ENCODE data around the gene ZNF775. TPM values are rescaled to one million over a fixed set of nuclear protein-coding genes. Genes with fewer than 3 reads are reported as not detected.

The ZNF775 gene
- total and polyA plus RNA-seq, 2 of the 13 experiments (the other 11 are each of a cell fraction or from before 2014, with no cell fraction given): 3.1 to 3.2 TPM

- POLR2A ChIA-PET: interaction anchor here (1.0 to 1.7 kb wide), 3 partner anchors 12 to 31 kb away, joined by 3 to 7 read pairs (median 3); partner anchors contain the start of genes ACTR3C, LRRC61 and REPIN1
- H3K4me1 ChIP-seq (ENCODE audit: insufficient read depth, low read length): peaks cover 27% of the 10 kb centered on the region
- peaks cover 2% of the 10 kb centered on the region; the same call in 1 of the 2 replicates for H4K20me1 ChIP-seq (ENCODE audit: insufficient read depth, low read length)
- no peak overlapping the region for H2AFZ ChIP-seq (ENCODE audit: low read length)
- ATAC-seq (no peak), FAIRE-seq (no peak), DNase-seq (ENCODE audit: low spot score) (no peak)
- no peaks in the 10 kb centered on the region; a peak in 1 of 5 replicates for H3K27me3 ChIP-seq (ENCODE audit: control insufficient read depth in 1 of 2, insufficient read depth in 2 of 2, low read length in 2 of 2)
- BruUV-seq (replicated peaks): no TSS peak
- TF ChIP-seq ZC3H4 (CRISPR knock-in tag; IDR thresholded peaks at IDR 0.05; ENCODE audit: borderline replicate concordance) (no peak), SMARCC2 (IDR thresholded peaks at IDR 0.05) (no peak), ZNF235 (CRISPR knock-in tag; IDR thresholded peaks at IDR 0.05; ENCODE audit: borderline replicate concordance) (no peak), ARNTL (CRISPR knock-in tag; IDR thresholded peaks at IDR 0.05) (no peak), POLR2G (IDR thresholded peaks at IDR 0.05; ENCODE audit: low read depth, low read length) (peak; percentile 19; the same call in 1 of the 2 replicates), RBM22 (optimal IDR thresholded peaks at IDR 0.05; ENCODE audit: low read length) (peak; percentile 82), HIVEP1 (CRISPR knock-in tag; IDR thresholded peaks at IDR 0.05) (no peak)
- H3K9ac ChIP-seq (ENCODE audit: insufficient read depth, low read depth, low read length): no peak overlapping the region
- no peak overlapping the region for H3K27ac ChIP-seq (ENCODE audit: extremely low read length, insufficient read depth, low read length)
- CTCF ChIA-PET (ENCODE audit: low intra/inter-chr PET ratio, low total read pairs): no interaction called here
- no peak overlapping the region for H3K4me3 ChIP-seq (replicated peaks in 1 of 3; ENCODE audit: insufficient read depth in 1 of 3, low read depth in 2 of 3, low read length in 3 of 3)
- peaks cover 7 to 11% of the 10 kb centered on the region in 2 experiments; a peak in 3 of 5 replicates for H3K36me3 ChIP-seq (replicated peaks in 1 of 2; ENCODE audit: control insufficient read depth in 1 of 2, insufficient read depth in 2 of 2, low read length in 2 of 2)
- intact Hi-C loops (cut with micrococcal nuclease; ENCODE audit: unreplicated experiment) (no loop called here), in situ Hi-C loops (cut with HindIII; ENCODE audit: extremely low pct_ligation_motif_present, low pct_unique_long_range_greater_than_20kb) (no loop called here)
- no peaks in the 10 kb centered on the region for H3K9me3 ChIP-seq (ENCODE audit: low read length)
- H3K4me2 ChIP-seq (ENCODE audit: low read depth, low read length): no peak overlapping the region
- H3K79me2 ChIP-seq (ENCODE audit: insufficient read depth, low read length): peaks cover 3% of the 10 kb centered on the region
- WGBS (ENCODE audit: low lambda C conversion rate): 98% methylated on average over 5 of the region's 6 CpGs
These were observed 41.5 kb upstream of the ZNF775 start for GRCh38 chr7:150337659-150338081.

- DNase-seq (ENCODE audit: low spot score) (no peak), ATAC-seq (no peak), FAIRE-seq (no peak)
- Histone ChIP-seq H3K4me3 (replicated peaks in 1 of 3; ENCODE audit: insufficient read depth in 1 of 3, low read depth in 2 of 3, low read length in 3 of 3) (no peak overlapping the region), H3K9ac (ENCODE audit: insufficient read depth, low read depth, low read length) (no peak overlapping the region), H3K36me3 (replicated peaks in 1 of 2; ENCODE audit: control insufficient read depth in 1 of 2, insufficient read depth in 2 of 2, low read length in 2 of 2) (peaks cover 7 to 8% of the 10 kb centered on the region in 2 experiments; a peak in 2 of 5 replicates), H3K79me2 (ENCODE audit: insufficient read depth, low read length) (peaks cover 3% of the 10 kb centered on the region), H3K4me1 (ENCODE audit: insufficient read depth, low read length) (peaks cover 34% of the 10 kb centered on the region), H2AFZ (ENCODE audit: low read length) (no peak overlapping the region), H3K27me3 (ENCODE audit: control insufficient read depth in 1 of 2, insufficient read depth in 2 of 2, low read length in 2 of 2) (no peaks in the 10 kb centered on the region; a peak in 1 of 5 replicates), H3K4me2 (ENCODE audit: low read depth, low read length) (no peak overlapping the region), H3K9me3 (ENCODE audit: low read length) (no peaks in the 10 kb centered on the region), H4K20me1 (ENCODE audit: insufficient read depth, low read length) (peaks cover 2% of the 10 kb centered on the region; the same call in 1 of the 2 replicates), H3K27ac (ENCODE audit: extremely low read length, insufficient read depth, low read length) (no peak overlapping the region)
- ChIA-PET POLR2A (interaction anchor here (0.7 to 1.7 kb wide), 3 partner anchors 12 to 32 kb away, joined by 3 to 7 read pairs (median 3); partner anchors contain the start of gene REPIN1), CTCF (ENCODE audit: low intra/inter-chr PET ratio, low total read pairs) (no interaction called here)
- WGBS (ENCODE audit: low lambda C conversion rate): 91% methylated on average over 9 of the region's 11 CpGs
- intact Hi-C loops (cut with micrococcal nuclease; ENCODE audit: unreplicated experiment): no loop called here
- BruUV-seq (replicated peaks): no TSS peak
- TF ChIP-seq AGO2 (optimal IDR thresholded peaks at IDR 0.05; ENCODE audit: low read depth, low read length) (peak; percentile 94), POLR2AphosphoS5 (IDR thresholded peaks at IDR 0.05; ENCODE audit: low read depth, low read length) (0 out of 2 replicates have a peak, but pooled peaks have one; percentile 5), RBM22 (optimal IDR thresholded peaks at IDR 0.05; ENCODE audit: low read length) (peak; percentile 0), ZEB1 (IDR thresholded peaks at IDR 0.05; ENCODE audit: insufficient replicate concordance, low read depth) (no peak)
- in situ Hi-C loops (cut with HindIII; ENCODE audit: extremely low pct_ligation_motif_present, low pct_unique_long_range_greater_than_20kb): no loop called here
These were observed 40.8 kb upstream of the ZNF775 start for GRCh38 chr7:150338166-150338829.
